HCT116 (cell line): ENCODE measurements around the gene BCAS4. TPM values are rescaled to one million over a fixed set of nuclear protein-coding genes. Genes with fewer than 3 reads are reported as not detected.
"Not testable (repeated sequence)": the region's sequence is repeated elsewhere in the genome, so short reads cannot be mapped to it uniquely, and the experiment has no call there.

ENCODE experiments used
- ATAC-seq: fragments of 200-7000 bp; cut with Tn5 transposase; 2 replicates; pipeline ENCODE4 v1.9.1; 2020; ENCODE audit warnings: mild to moderate bottlenecking, moderate library complexity
- BruUV-seq: library from RNA; stranded (reverse); fragments of 400-500 nt; replicated peaks from 2 replicates; lab custom pipeline; 2021; lab: Mats Ljungman, UMichigan
- CTCF ChIA-PET: fragments of 300-600 bp; sonication (Branson Sonifier 250); formaldehyde crosslinking; loops from one replicate; lab custom pipeline; 2021; ENCODE audit warnings: antibody characterized with exemption; lab: Charles Lee
- POLR2A ChIA-PET: fragments of 300-600, 350-600 bp; sonication (Branson Sonifier 250); formaldehyde crosslinking; loops from one replicate; lab custom pipeline; 2021; ENCODE audit warnings: antibody characterized with exemption; lab: Charles Lee
- RAD21 ChIA-PET, 2 experiments: fragments of 300-600 bp; sonication (Branson Sonifier 250); formaldehyde crosslinking; loops; one replicate each; lab custom pipeline; 2023; ENCODE audit warnings: low total read pairs in 2 of 2; ENCODE audit not compliant: uncharacterized antibody in 2 of 2, unreplicated experiment in 2 of 2, low non-redundant PET in 1 of 2; lab: Charles Lee
- DNase-seq: peaks from one replicate; pipeline ENCODE4 v3.0.0-alpha.2; 2010; ENCODE audit warnings: low read depth, low spot score
- H2AFZ ChIP-seq: fragments of 200-600 bp; shearing (Covaris generic), sonication (generic); 2 replicates; pipeline ENCODE4 v1.6.1; 2017; ENCODE audit warnings: low read depth, mixed run types, mixed read lengths, antibody characterized with exemption, low read length; ENCODE audit not compliant: poor library complexity, severe bottlenecking
- H3K27ac ChIP-seq: 2 replicates; pipeline ENCODE4 v1.5.1; 2012; ENCODE audit warnings: low read depth, low read length
- H3K27me3 ChIP-seq: fragments of 200-600 bp; sonication (generic); 2 replicates; pipeline ENCODE4 v1.6.1; 2016; ENCODE audit warnings: mixed run types, low read length, mixed read lengths; ENCODE audit not compliant: insufficient read depth
- H3K36me3 ChIP-seq, 2 experiments: fragments of 200-500 bp in 1 of 2; fragments of 200-600 bp in 1 of 2; sonication (Bioruptor generic) in 1 of 2; sonication (generic) in 1 of 2; 2 replicates each; pipeline versions ENCODE4 v1.5.1 to v1.6.1; 2014 to 2016; ENCODE audit warnings: low read length in 2 of 2, inconsistent platforms in 1 of 2, mixed read lengths in 1 of 2, mixed run types in 1 of 2; ENCODE audit not compliant: insufficient read depth in 2 of 2, control insufficient read depth in 1 of 2
- H3K4me1 ChIP-seq, 2 experiments: fragments of 200-600 bp in 1 of 2; sonication (generic) in 1 of 2; 2 replicates each; pipeline versions ENCODE4 v1.5.1 to v1.6.1; 2012 to 2017; ENCODE audit warnings: low read length in 2 of 2, inconsistent platforms in 1 of 2, mild to moderate bottlenecking in 1 of 2, mixed read lengths in 1 of 2, mixed run types in 1 of 2, moderate library complexity in 1 of 2; ENCODE audit not compliant: insufficient read depth in 2 of 2, control insufficient read depth in 1 of 2
- H3K4me2 ChIP-seq: fragments of 200-600 bp; sonication (generic); 2 replicates; pipeline ENCODE4 v1.6.1; 2017; ENCODE audit warnings: mixed run types, low read length, mixed read lengths
- H3K4me3 ChIP-seq, 2 experiments: fragments of 200-600 bp in 1 of 2; sonication (generic) in 1 of 2; replicated peaks in 1 of 2; 2 replicates each; pipeline ENCODE4 v1.5.1; 2011 to 2016; ENCODE audit warnings: low read length in 2 of 2, control low read depth in 1 of 2, low read depth in 1 of 2, mild to moderate bottlenecking in 1 of 2, mixed read lengths in 1 of 2, mixed run types in 1 of 2
- H3K79me2 ChIP-seq: fragments of 200-600 bp; sonication (generic); 2 replicates; pipeline ENCODE4 v1.6.1; 2017; ENCODE audit warnings: mild to moderate bottlenecking, mixed run types, low read length, moderate library complexity, mixed read lengths; ENCODE audit not compliant: insufficient read depth
- H3K9ac ChIP-seq: fragments of 200-600 bp; sonication (generic); 2 replicates; pipeline ENCODE4 v1.6.1; 2016; ENCODE audit warnings: low read length, mixed read lengths
- H3K9me2 ChIP-seq: fragments of 200-600 bp; sonication (generic), shearing (Covaris generic); 2 replicates; pipeline ENCODE4 v1.6.1; 2017; ENCODE audit warnings: mixed run types, mild to moderate bottlenecking, moderate library complexity; ENCODE audit not compliant: insufficient read depth
- H3K9me3 ChIP-seq, 2 experiments: fragments of 200-500 bp in 1 of 2; fragments of 200-600 bp in 1 of 2; sonication (Bioruptor generic) in 1 of 2; sonication (generic) in 1 of 2; 2 replicates each; pipeline ENCODE4 v1.6.1; 2014 to 2017; ENCODE audit warnings: low read length in 2 of 2, mixed read lengths in 2 of 2, inconsistent platforms in 1 of 2, low read depth in 1 of 2, mild to moderate bottlenecking in 1 of 2, mixed run types in 1 of 2, moderate library complexity in 1 of 2; ENCODE audit not compliant: control insufficient read depth in 1 of 2, insufficient read depth in 1 of 2
- H4K20me1 ChIP-seq: fragments of 200-600 bp; sonication (generic), shearing (Covaris generic); 2 replicates; pipeline ENCODE4 v1.6.1; 2017; ENCODE audit warnings: mixed run types, mild to moderate bottlenecking, moderate library complexity; ENCODE audit not compliant: insufficient read depth
- intact Hi-C: fragments of 100-400 bp; cut with micrococcal nuclease; formaldehyde crosslinking; loops from 2 replicates; pipeline ENCODE4 v1.10.0; 2022
- total RNA-seq: library from RNA; stranded (reverse); gene quantifications from one replicate; pipeline ENCODE4 v1.2.1, GENCODE V29; 2021; ENCODE audit not compliant: unreplicated experiment

The BCAS4 gene
- total RNA-seq, 1 experiment from 2014 or later: 18.9 TPM

GRCh38 chr20:50766955-50767809 lies 27.7 kb upstream of the BCAS4 start:
- BruUV-seq, RAD21 ChIA-PET, POLR2A ChIA-PET, H3K9me2 ChIP-seq, intact Hi-C loops, H2AFZ ChIP-seq, H3K9ac ChIP-seq, H3K4me3 ChIP-seq, DNase-seq, H3K9me3 ChIP-seq, H3K36me3 ChIP-seq, H3K79me2 ChIP-seq, ATAC-seq, H3K27me3 ChIP-seq, H3K4me2 ChIP-seq, H3K27ac ChIP-seq, H4K20me1 ChIP-seq: not testable (repeated sequence)
- H3K4me1 ChIP-seq: peaks cover 34 to 60% of the 10 kb centered on the region in 2 experiments
- CTCF ChIA-PET: interaction anchor here (1.4 kb wide), 1 partner anchor 104 kb away, joined by 3 read pairs; no protein-coding TSS in a partner anchor

- DNase-seq, BruUV-seq, H3K9me3 ChIP-seq, H3K4me3 ChIP-seq, H3K9ac ChIP-seq, POLR2A ChIA-PET, H2AFZ ChIP-seq, H4K20me1 ChIP-seq, H3K4me2 ChIP-seq, H3K27me3 ChIP-seq, H3K9me2 ChIP-seq, H3K79me2 ChIP-seq, H3K27ac ChIP-seq, H3K36me3 ChIP-seq, ATAC-seq, RAD21 ChIA-PET, intact Hi-C loops: not testable (repeated sequence)
- CTCF ChIA-PET: interaction anchor here (0.6 to 0.7 kb wide), 2 partner anchors 22 to 128 kb away, joined by 3 read pairs; no protein-coding TSS in a partner anchor
- H3K4me1 ChIP-seq: peaks cover 17 to 42% of the 10 kb centered on the region in 2 experiments
These were observed 25.9 kb upstream of the BCAS4 start for GRCh38 chr20:50768991-50769390.

GRCh38 chr20:50769551-50770085 lies 25.2 kb upstream of the BCAS4 start:
- H3K9ac ChIP-seq, H3K36me3 ChIP-seq, DNase-seq, H3K27me3 ChIP-seq, intact Hi-C loops, POLR2A ChIA-PET, H3K4me2 ChIP-seq, H2AFZ ChIP-seq, H3K9me2 ChIP-seq, ATAC-seq, H3K9me3 ChIP-seq, H4K20me1 ChIP-seq, H3K27ac ChIP-seq, H3K79me2 ChIP-seq, H3K4me3 ChIP-seq, BruUV-seq: not testable (repeated sequence)
- CTCF ChIA-PET: interaction anchor here (0.6 kb wide), 1 partner anchor 129 kb away, joined by 3 read pairs; no protein-coding TSS in a partner anchor
- peaks cover 10 to 39% of the 10 kb centered on the region in 2 experiments for H3K4me1 ChIP-seq
- RAD21 ChIA-PET: interaction anchor here in 1 of 2 experiments (0.6 kb wide), 1 partner anchor 116 kb away, joined by 3 read pairs; no protein-coding TSS in a partner anchor

- H3K9ac ChIP-seq, H3K9me3 ChIP-seq, H3K79me2 ChIP-seq, H3K27ac ChIP-seq, POLR2A ChIA-PET, H3K36me3 ChIP-seq, RAD21 ChIA-PET, H2AFZ ChIP-seq, H3K27me3 ChIP-seq, DNase-seq, BruUV-seq, CTCF ChIA-PET, H3K4me3 ChIP-seq, H3K4me2 ChIP-seq, H3K9me2 ChIP-seq, intact Hi-C loops, H4K20me1 ChIP-seq: not testable (repeated sequence)
- H3K4me1 ChIP-seq: peaks cover 0 to 27% of the 10 kb centered on the region in 2 experiments; a peak in 3 of 4 replicates
- peak; percentile 18; the same call in 1 of the 2 replicates for ATAC-seq
These were observed 23.3 kb upstream of the BCAS4 start for GRCh38 chr20:50771419-50772080.
